Suprapubic skin (tissue), 3 donors: Measurements from ENCODE around the gene CACNG4.

Experiments
- EP300 ChIP-seq: sonication (generic); formaldehyde crosslinking; IDR thresholded peaks from one replicate; pipeline ENCODE4 v1.6.1; 2017; ENCODE audit warnings: antibody characterized with exemption
- POLR2A ChIP-seq, 2 donors: fragments of 450-650 bp; IDR thresholded peaks; one replicate each; pipeline ENCODE4 v1.6.1; 2017; ENCODE audit warnings: antibody characterized with exemption in 2 of 2, mild to moderate bottlenecking in 2 of 2, moderate library complexity in 2 of 2
- TF ChIP-seq, protein P1 (sequence below), 2 donors: fragments of 200-600 bp in 1 of 2; fragments of 450-650 bp in 1 of 2; sonication (generic) in 1 of 2; IDR thresholded peaks; one replicate each; pipeline ENCODE4 v1.5.1; 2016 to 2019; ENCODE audit warnings: antibody characterized with exemption in 2 of 2, mild to moderate bottlenecking in 1 of 2, moderate library complexity in 1 of 2

- TF ChIP-seq, protein P1, sequence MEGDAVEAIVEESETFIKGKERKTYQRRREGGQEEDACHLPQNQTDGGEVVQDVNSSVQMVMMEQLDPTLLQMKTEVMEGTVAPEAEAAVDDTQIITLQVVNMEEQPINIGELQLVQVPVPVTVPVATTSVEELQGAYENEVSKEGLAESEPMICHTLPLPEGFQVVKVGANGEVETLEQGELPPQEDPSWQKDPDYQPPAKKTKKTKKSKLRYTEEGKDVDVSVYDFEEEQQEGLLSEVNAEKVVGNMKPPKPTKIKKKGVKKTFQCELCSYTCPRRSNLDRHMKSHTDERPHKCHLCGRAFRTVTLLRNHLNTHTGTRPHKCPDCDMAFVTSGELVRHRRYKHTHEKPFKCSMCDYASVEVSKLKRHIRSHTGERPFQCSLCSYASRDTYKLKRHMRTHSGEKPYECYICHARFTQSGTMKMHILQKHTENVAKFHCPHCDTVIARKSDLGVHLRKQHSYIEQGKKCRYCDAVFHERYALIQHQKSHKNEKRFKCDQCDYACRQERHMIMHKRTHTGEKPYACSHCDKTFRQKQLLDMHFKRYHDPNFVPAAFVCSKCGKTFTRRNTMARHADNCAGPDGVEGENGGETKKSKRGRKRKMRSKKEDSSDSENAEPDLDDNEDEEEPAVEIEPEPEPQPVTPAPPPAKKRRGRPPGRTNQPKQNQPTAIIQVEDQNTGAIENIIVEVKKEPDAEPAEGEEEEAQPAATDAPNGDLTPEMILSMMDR (IDR thresholded peaks at IDR 0.05): no peak
- TF ChIP-seq POLR2A (IDR thresholded peaks at IDR 0.05): no peak
- TF ChIP-seq EP300: no peak
These were observed 29.9 kb downstream of the CACNG4 start for GRCh38 chr17:66994361-66994760.
